GM23338 (cell line): ENCODE data around the gene CBX2.

Experiments used
- CTCF ChIP-seq, 2 experiments: fragments of 200-600 bp in 1 of 2; sonication (generic) in 1 of 2; conservative IDR thresholded peaks; 2 replicates each; pipeline versions ENCODE4 v1.5.1 to v1.6.1; 2016 to 2017; ENCODE audit warnings: antibody characterized with exemption in 2 of 2, low read depth in 2 of 2, mild to moderate bottlenecking in 2 of 2, moderate library complexity in 1 of 2
- ETS1 ChIP-seq: IDR thresholded peaks from 2 replicates; pipeline ENCODE4 v1.6.1; 2016; ENCODE audit warnings: antibody characterized with exemption
- EZH2 ChIP-seq: fragments of 200-600 bp; sonication (generic); IDR thresholded peaks from one replicate; pipeline ENCODE4 v1.8.0; 2017; ENCODE audit warnings: antibody characterized with exemption, mild to moderate bottlenecking, low read depth; ENCODE audit not compliant: unreplicated experiment
- JUNB ChIP-seq: IDR thresholded peaks from one replicate; pipeline ENCODE4 v1.6.1; 2016; ENCODE audit warnings: antibody characterized with exemption; ENCODE audit not compliant: unreplicated experiment
- POLR2AphosphoS5 ChIP-seq: IDR thresholded peaks from 2 replicates; pipeline ENCODE4 v1.6.1; 2016; ENCODE audit warnings: antibody characterized with exemption, low read depth

- no peak for TF ChIP-seq CTCF (conservative IDR thresholded peaks at IDR 0.05; ENCODE audit: low read depth in 2 of 2)
- TF ChIP-seq POLR2AphosphoS5, result peak; percentile 39; the same call in 1 of the 2 replicates
- no peak for TF ChIP-seq EZH2
- TF ChIP-seq ETS1, result no peak
- no peak for TF ChIP-seq JUNB
Measured at GRCh38 chr17:79835953-79836509, 58.1 kb downstream of the CBX2 start.
